ENCODE results near the gene BMP6.
"Not testable (repeated sequence)": the region's sequence is repeated elsewhere in the genome, so short reads cannot be mapped to it uniquely, and the experiment has no call there.

Gene BMP6

DNA sequence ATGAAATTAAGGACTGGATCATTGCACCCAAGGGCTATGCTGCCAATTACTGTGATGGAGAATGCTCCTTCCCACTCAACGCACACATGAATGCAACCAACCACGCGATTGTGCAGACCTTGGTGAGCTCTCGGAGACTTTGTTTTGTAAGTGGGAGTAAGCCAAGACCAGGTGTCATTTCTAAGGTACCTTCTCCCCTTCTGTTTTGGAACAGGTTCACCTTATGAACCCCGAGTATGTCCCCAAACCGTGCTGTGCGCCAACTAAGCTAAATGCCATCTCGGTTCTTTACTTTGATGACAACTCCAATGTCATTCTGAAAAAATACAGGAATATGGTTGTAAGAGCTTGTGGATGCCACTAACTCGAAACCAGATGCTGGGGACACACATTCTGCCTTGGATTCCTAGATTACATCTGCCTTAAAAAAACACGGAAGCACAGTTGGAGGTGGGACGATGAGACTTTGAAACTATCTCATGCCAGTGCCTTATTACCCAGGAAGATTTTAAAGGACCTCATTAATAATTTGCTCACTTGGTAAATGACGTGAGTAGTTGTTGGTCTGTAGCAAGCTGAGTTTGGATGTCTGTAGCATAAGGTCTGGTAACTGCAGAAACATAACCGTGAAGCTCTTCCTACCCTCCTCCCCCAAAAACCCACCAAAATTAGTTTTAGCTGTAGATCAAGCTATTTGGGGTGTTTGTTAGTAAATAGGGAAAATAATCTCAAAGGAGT, 154.2 kb downstream of the BMP6 start:
- in situ Hi-C loops (cut with MboI; ENCODE audit: low sequenced_read_pairs) = no loop called here

DNA sequence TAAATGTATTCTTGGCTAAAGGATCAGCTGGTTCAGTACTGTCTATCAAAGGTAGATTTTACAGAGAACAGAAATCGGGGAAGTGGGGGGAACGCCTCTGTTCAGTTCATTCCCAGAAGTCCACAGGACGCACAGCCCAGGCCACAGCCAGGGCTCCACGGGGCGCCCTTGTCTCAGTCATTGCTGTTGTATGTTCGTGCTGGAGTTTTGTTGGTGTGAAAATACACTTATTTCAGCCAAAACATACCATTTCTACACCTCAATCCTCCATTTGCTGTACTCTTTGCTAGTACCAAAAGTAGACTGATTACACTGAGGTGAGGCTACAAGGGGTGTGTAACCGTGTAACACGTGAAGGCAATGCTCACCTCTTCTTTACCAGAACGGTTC, 154.8 kb downstream of the BMP6 start:
- in situ Hi-C loops (cut with MboI; ENCODE audit: low sequenced_read_pairs) = no loop called here

DNA sequence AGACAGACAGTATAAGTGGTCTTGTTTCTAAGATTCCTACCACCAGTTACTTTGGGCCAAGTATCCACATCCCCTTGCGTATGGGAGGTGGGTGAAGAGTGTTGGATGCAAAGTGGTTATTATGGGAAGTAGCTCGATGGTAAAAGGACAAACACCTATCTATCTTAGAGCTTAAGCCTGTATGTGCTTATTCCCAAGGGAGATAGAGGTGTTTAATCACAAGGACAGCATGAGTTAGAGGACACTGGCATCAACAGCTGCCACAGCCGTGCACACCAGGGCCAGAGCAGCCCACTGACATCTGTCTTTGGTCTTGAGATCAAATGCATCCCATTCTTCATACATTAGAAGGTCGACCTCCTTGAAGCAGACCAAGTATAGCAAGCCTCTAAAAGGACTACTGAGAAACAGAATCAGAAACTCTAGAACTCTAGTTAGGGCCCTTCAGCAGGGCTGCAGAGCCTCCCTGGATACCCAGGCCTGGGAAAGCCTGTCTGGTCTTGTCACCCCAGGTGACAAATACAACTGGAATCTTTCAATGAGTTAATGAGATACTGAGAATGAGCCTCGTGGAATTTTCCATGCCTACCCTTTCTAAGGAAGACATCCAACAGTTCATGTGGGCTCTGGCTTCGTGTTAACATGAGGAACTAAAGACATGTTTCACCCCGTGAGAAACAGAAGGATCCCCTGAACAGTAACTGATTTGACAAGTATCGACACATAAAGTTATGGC, 156.0 kb downstream of the BMP6 start:
- in situ Hi-C loops (cut with MboI; ENCODE audit: low sequenced_read_pairs) = no loop called here

DNA sequence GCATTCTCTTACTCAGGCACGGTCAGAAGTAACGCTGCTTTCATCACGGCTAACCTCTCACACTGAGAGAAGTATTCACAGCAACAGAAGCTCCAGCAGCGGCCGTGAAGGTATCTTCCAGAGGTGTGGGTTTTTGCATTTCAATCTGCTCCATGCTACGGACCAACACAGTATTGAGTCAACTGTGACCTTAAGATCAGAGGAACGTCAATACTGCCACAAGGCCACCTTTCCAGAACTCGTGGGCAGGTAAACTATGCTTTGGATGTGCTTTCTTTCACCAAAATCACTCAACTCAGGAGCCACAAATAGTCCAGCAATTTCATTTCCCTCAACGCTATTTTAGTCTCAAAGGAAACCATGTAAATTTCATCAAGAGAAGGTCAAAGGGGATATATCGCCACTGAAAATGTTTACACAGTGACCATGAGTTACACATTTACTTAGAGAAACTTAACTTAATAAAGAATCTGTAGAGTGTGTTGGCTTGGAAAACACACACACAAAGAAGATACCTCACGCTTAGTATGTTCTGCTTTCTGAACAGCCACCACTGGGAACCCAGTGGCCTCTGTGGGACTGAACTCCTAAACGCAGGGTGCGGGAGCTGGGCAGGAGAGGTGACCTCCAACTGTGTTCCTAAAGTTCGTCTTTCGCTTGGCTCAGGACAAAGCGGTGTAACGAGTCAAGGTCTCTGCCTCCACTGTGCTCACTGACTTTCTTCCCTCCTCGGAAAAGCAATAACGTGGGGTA, 156.8 kb downstream of the BMP6 start:
- in situ Hi-C loops (cut with MboI; ENCODE audit: low sequenced_read_pairs) = no loop called here

DNA sequence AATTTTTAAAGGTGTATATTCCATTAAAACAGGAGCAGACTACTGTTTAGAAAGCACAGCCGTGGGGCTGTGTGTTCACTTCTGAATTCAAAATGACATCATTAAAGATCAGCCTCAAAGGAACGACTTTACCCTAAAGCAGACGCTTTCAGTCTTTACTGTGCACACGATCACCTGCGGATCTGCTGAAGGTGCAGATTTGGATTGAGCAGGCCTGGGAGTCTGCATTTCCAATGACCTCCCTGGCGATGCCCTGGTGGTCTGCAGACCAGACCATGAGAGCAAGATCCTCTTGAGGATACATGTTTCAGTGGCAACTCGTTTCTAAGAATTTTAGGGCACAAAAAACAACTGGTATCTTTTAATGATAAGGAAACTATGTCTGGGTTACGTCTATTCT, 157.5 kb downstream of the BMP6 start:
- in situ Hi-C loops (cut with MboI; ENCODE audit: low sequenced_read_pairs) = no loop called here

DNA sequence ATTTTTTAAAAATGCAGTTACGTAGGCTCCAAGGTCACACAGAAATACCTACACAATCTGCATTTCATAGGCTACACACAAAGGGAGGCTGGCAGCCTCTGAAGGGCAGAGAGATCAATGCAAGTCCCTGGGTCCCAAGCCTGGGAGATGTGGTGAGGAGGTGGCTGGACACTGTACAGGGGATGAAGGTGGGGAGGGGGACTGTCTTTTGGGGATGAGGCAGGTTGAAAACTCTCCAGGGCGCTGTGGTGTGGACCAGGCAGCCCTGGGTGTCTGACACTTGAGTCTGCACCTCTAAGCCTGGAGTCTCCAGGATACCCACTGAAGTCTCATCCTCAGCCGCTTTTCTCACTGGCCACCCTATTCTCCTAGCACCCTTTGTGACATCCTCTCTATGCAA, 160.2 kb downstream of the BMP6 start:
- in situ Hi-C loops (cut with MboI; ENCODE audit: low sequenced_read_pairs) = no loop called here

DNA sequence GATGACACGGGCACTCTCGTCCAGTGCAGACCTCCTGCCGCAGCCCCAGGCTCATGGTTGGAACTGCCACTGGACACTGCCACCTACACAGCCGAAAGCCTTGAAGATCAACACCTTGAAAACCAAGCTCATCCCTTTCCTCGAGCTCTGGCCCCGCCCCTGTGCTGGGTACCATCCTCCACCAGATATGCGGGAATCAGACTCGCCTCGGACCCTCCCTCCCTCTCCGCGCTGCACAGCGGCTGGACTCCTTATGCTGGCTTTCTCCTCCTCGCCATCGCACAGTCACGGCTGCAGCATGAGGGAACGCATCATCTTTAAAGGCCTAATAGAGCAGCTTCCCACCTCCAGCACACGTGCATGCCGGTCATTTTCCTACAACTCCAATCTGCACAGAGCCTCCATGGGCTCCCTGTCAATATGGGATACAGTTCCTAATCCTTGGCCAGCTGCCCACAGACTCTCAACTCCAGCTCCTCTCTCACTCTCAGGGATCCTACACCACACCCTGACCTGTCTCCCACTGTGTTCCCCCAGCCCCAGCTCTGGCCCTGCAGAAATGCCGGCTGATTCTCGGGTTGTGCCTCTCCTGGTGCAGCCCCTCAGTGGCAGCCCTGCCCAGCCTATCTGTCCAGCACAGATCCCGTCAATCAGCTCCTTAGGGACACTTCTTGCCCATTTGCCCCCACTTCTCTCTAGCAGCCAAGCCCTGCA, 161.5 kb downstream of the BMP6 start:
- in situ Hi-C loops (cut with MboI; ENCODE audit: low sequenced_read_pairs) = no loop called here

DNA sequence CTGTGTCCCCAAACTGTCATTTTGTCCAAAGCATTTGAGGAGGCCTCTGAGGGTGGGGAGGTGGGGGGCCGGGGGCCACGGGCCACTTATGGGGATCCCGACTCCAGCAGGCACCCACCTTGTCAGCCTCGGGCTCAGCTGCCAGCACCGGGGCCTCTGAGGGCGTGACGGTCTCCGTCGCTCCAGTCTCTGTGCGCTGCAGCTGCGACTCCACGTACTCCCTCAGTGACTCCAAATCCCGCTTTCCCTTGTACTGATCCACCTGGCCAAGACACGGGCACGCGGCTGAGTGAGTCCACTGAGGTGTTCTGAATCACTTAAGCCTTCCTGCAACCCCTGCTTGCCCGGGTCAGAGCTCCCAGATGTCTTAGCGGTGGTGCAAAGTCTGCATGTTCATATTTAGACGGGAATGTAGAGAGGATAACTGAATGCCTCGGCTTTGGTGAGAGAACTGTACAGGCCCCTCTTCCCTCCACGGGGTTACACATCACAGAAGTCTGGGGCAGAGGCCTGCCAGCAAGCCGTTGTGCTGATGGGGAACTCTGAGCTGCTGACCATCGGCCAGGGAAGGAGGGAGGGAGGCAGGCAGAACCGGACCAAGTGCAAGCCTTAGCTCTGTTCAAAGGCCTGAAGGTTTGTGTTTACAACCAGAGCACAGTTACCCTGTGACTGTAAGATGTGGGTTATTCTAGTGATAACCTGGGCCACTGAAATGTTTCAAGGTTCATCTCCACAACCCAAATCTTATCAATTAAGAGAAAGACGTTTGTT, 162.9 kb downstream of the BMP6 start:
- in situ Hi-C loops (cut with MboI; ENCODE audit: low sequenced_read_pairs) = no loop called here

DNA sequence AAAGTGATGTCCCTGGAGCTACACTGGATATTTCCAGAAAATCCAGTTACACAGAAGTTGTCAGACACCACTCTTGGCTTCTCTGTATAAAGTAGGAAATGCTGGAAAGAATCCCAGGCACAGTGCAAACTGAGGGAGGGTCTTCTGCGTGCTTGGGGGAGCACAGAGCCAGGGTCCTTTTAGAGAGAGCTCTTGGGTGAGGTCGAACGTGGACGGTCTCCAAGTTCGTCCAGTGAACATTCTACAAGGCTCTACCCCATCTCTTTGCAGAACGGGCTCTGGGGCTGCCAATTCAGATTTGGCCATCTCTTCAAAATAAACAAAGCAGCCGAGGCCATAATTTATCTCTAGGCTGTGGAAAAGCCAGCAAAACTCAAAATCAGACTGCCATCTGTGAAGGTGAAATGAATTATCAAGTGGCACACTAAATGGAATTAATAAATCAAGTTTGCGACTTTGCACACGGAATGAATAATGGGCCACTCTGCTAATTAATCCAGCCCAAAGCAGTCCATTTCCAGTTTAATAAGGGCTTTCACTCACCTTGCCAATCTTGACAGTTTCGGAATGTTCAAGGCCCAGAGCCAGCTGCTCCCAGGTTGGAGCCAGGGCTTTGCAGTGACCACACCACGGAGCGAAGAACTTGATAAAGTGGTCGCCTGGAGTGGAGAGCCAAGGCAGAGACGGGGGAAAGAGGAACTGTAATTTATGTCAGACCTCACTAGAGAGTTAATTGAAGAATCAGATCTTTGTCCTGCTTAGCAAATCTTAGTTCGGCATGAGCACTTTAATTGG, 165.4 kb downstream of the BMP6 start:
- in situ Hi-C loops (cut with MboI; ENCODE audit: low sequenced_read_pairs) = no loop called here

DNA sequence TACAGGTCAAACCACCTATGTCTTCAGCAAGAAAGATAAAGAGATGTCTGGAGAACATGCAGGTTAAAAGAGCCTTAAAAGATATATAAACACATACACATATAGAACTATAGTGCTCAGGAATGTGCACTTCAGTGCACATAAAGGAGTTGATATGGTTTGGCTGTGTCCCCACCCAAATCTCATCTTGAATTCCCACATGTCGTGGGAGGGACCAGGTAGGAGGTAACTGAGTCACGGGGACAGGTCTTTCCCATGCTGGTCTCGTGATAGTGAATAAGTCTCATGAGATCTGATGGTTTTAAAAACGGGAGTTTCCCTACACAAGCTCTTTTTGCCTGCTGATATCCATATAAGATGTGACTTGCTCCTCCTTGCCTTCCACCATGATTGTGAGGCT, 166.5 kb downstream of the BMP6 start:
- in situ Hi-C loops (cut with MboI; ENCODE audit: low sequenced_read_pairs) = not testable (repeated sequence)

DNA sequence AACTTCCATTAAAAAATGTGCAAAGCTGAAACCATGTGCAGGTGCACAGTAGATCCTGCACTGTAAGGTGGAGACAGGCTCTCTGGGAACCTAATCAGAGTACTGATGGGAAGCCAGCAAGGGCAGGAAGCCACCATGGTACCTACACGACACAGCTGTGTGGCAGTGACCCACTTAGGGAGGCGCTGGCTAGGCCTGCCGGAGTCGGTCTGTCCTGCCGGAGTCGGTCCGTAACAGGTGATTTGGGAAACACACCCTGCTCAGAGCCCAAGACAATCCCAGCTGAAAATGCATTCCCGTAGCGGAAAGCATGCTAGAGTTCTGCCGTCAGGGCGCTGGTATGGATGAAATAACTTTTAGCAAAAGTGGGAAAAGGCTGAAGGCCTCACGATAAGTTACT, 167.4 kb downstream of the BMP6 start:
- in situ Hi-C loops (cut with MboI; ENCODE audit: low sequenced_read_pairs) = no loop called here

DNA sequence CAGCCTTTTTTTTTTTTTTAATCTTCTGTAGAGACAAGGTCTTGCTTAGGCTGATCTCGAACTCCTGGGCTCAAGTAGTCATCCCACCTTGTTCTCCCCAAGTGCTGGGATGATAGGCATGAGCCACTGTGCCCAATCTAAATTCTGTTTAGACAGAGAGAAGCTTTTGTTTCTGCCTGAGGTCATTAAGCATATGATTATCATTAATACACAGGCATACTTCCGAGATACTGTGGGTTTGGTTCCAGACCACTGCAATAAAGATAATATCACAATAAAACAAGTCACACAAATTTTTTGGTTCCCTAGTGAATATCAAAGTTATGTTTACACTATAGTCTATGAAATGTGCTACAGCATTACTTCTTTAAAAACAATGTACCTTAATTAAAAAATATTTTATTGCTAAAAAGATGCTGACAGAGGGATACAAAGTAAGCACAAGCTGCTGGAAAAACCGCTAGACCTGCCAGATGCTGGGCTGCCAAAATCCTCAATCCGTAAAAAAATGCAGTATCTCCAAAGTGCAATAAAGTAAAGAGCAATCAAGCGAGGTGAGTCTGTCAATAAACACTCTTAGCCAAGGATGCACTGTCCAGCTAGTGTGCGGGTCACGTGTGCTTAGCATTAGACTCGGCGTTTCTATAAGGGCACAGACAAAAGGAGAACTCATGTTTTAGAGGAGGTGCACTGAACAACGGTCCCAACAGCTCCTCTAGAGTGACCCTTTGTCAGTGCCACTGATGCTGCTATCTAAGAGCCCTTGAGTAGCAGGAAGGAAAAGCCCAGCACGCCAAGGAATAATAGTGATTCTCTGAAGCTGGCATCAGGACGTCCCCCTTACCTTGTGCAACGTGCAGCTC, 168.6 kb downstream of the BMP6 start:
- in situ Hi-C loops (cut with MboI; ENCODE audit: low sequenced_read_pairs) = no loop called here

DNA sequence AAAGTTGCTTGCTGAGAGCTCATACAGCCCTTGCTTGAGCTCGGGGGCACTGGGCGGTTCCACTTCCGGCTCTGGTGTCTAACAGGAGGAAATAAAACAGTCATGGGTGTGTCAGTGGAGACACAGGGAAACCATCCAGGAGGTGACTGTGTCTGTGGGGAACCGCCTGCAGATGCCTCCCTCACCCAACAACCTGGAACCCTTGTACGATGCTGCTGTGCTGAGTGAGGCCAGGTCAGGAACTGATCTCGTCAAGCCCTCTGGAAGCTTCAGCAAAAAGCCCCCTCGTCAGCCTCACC, 169.2 kb downstream of the BMP6 start:
- in situ Hi-C loops (cut with MboI; ENCODE audit: low sequenced_read_pairs) = no loop called here

DNA sequence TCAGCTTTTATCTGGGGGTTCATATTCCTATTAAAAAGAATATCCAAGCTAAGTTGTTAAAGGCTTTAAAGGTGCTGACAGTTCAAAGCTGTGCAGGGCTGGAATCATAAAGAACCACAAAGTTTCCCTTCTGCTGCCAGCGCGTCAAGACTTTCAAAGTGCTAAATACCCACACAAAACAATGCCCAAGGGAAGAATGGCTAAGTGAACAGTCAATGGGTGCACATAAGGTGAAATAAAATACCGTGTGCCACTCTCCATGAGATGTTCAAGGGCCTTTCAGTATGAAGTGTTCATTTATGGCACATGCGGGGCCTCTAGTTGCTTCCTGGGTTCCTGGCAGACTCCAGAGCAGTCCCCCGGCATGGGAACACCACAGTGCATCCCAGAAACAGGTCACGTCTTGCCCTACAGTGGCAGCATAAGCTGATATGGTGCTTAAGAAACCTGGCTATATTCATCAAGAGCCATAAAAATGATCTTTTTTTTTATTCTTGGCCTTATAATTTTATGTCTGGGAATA, 170.6 kb downstream of the BMP6 start:
- in situ Hi-C loops (cut with MboI; ENCODE audit: low sequenced_read_pairs) = no loop called here

DNA sequence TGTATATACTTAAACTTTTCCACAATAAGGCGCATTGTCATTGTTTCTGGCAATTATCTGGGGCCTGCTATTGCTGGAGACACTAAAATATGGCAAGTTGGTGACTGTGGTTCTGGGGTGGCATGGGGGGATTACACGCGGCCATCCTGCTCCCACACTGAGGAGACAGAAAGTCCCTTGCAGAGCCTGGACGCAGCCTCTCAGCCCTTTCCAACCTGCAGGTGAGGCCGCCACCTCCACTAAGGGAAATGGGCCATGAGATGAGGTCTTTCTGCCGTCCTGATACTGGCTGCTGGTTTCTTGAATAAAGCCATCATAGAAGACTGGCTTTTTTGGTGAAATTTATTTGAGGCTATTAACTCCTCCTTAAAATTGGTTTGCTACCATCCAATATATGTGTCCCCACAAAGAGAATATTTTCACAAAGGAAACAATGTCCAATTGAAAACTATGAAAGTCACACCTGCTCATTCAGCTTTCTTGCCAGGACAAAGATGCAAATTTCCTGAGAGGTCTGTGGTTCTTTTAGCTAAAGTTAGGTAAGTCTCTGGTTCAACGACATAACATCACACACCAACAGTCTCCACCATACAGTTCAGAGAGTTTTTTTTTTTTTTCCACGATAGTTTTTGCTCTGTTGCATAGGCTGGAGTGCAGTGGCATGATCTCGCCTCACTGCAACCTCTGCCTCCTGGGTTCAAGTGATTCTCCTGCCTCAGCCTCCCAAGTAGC, 171.7 kb downstream of the BMP6 start:
- in situ Hi-C loops (cut with MboI; ENCODE audit: low sequenced_read_pairs) = no loop called here

DNA sequence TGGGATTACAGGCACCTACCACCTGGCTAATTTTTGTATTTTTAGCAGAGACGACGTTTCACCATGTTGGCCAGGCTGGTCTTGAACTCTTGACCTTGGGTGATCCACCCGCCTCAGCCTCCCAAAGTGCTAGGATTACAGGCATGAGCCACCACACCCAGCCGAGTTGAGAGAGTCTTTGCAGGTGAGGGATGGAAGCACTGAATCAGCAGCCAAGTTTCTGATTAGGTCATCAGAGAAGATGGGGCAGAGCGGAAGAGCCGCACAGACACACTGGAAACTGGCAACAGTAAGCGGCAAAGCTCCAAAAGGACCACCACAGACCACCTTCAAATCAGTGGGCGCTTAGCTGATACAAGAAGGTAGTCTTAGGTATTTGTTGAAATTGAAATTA, 172.3 kb downstream of the BMP6 start:
- in situ Hi-C loops (cut with MboI; ENCODE audit: low sequenced_read_pairs) = not testable (repeated sequence)

DNA sequence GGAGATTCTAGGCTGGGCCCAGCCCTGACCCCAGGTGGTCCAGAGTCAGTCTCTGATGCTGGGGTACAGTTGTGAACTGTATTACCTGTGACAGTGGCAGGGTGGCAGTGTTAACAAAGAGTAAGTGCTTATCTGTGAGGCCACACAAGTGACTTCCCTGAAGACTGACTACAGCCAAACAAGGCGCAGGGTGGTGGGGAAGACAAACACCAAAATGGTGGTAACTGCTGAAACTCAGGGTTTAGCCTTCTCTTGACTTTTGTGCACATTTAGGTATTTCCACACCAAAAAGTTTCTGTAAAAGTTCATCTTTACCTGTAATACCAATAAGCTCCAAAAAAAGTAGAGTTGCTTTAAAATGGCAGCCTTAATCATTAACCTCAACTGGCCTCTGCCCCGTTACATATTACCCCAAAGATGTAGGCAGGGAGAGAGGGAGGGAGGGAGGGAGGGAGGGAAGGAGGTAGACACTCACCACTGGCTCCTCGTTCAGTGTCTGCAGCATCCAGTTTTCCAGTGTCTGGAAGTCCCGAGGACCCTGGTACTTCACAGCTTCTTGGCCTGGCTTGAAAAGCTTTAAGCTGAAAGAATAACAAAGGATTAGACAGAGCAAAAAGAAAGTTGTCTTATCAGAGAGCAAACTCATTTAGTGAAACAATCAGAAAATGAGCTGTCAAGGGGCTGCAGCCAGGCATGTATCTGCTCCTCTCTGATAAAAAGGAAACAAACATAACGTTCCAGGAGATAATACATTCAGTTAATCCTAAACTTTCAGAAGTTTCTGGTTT, 173.4 kb downstream of the BMP6 start:
- in situ Hi-C loops (cut with MboI; ENCODE audit: low sequenced_read_pairs) = no loop called here

DNA sequence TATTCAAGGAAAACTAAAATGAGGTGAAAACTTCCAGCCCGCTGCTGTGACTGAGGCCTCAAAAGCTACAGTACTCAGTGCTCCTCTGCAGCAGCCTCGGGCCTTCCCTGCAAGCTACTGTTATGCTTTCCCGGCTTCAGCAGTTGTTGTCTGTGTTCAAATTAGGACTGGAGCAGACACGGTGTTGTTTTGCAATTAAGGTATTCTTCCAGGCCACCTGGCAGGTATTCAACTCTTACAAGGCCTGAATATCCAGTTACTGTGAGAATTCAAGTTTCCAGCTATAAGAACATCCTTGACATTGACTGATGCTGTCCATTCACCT, 174.0 kb downstream of the BMP6 start:
- in situ Hi-C loops (cut with MboI; ENCODE audit: low sequenced_read_pairs) = no loop called here

Data from HL-60/S4 (cell line).